B cell (primary cell): ENCODE results near the gene UBAC2. TPM values are rescaled to one million over a fixed set of nuclear protein-coding genes. Genes with fewer than 3 reads are reported as not detected.

Source experiments
- ATAC-seq: fragments of 200-7000 bp; cut with Tn5 transposase; one replicate; pipeline ENCODE4 v1.10.0; 2021; ENCODE audit warnings: low read depth, mild to moderate bottlenecking, moderate number of reproducible peaks, moderate library complexity
- CTCF ChIA-PET: fragments of 350-600 bp; sonication (Branson Sonifier 250); formaldehyde crosslinking; loops from one replicate; lab custom pipeline; 2021; ENCODE audit warnings: antibody characterized with exemption, inconsistent platforms; lab: Charles Lee
- POLR2A ChIA-PET: fragments of 350-600 bp; sonication (Branson Sonifier 250); formaldehyde crosslinking; loops from one replicate; lab custom pipeline; 2021; ENCODE audit warnings: antibody characterized with exemption; lab: Charles Lee
- DNase-seq: peaks from one replicate; pipeline ENCODE4 v3.0.0; 2013
- H2AFZ ChIP-seq: 2 replicates; pipeline ENCODE4 v1.6.1; 2012; ENCODE audit warnings: mild to moderate bottlenecking, low read depth, low read length; ENCODE audit not compliant: insufficient read depth, poor library complexity, severe bottlenecking
- H3K27ac ChIP-seq, 2 donors: 1 replicate in 1 of 2; 2 replicates in 1 of 2; pipeline ENCODE4 v1.5.1; 2012 to 2013; ENCODE audit warnings: low read length in 2 of 2, mild to moderate bottlenecking in 2 of 2, moderate library complexity in 1 of 2
- H3K27me3 ChIP-seq, 4 experiments: fragments of 200-600 bp in 1 of 4; sonication (generic) in 1 of 4; replicated peaks in 1 of 4; 1 replicate in 2 of 4; 2 replicates in 2 of 4; pipeline versions ENCODE4 v1.6.1 to v1.7.0; 2013 to 2016; ENCODE audit warnings: low read length in 3 of 4, mild to moderate bottlenecking in 2 of 4, mixed read lengths in 1 of 4, moderate library complexity in 1 of 4; ENCODE audit not compliant: insufficient read depth in 4 of 4, control insufficient read depth in 3 of 4; ENCODE audit errors: control extremely low read depth in 1 of 4
- H3K36me3 ChIP-seq, 2 experiments: replicated peaks in 1 of 2; 1 replicate in 1 of 2; 2 replicates in 1 of 2; pipeline versions ENCODE4 v1.6.1 to v1.7.1; 2013; ENCODE audit warnings: low read length in 1 of 2; ENCODE audit not compliant: insufficient read depth in 2 of 2, control insufficient read depth in 1 of 2; ENCODE audit errors: control extremely low read depth in 1 of 2, extremely low read depth in 1 of 2
- H3K4me1 ChIP-seq, 2 donors: fragments of 200-600 bp in 1 of 2; sonication (generic) in 1 of 2; 1 replicate in 1 of 2; 2 replicates in 1 of 2; pipeline versions ENCODE4 v1.5.1 to v1.6.1; 2013 to 2017; ENCODE audit warnings: low read length in 2 of 2; ENCODE audit not compliant: control insufficient read depth in 2 of 2, insufficient read depth in 2 of 2
- H3K4me2 ChIP-seq: replicated peaks from 2 replicates; pipeline ENCODE3; 2012; ENCODE audit warnings: mild to moderate bottlenecking, low read depth, low read length; ENCODE audit not compliant: poor library complexity, severe bottlenecking
- H3K4me3 ChIP-seq, 5 experiments: fragments of 200-600 bp in 1 of 5; sonication (generic) in 1 of 5; 1 replicate in 3 of 5; 2 replicates in 2 of 5; pipeline versions ENCODE4 v1.5.1 to v1.7.0; 2011 to 2016; ENCODE audit warnings: low read length in 4 of 5, mild to moderate bottlenecking in 4 of 5, low read depth in 2 of 5, control low read depth in 1 of 5, moderate library complexity in 1 of 5; ENCODE audit not compliant: insufficient read depth in 1 of 5; ENCODE audit errors: control extremely low read depth in 1 of 5, extremely low read depth in 1 of 5
- H3K79me2 ChIP-seq: fragments of 200-600 bp; sonication (generic); one replicate; pipeline ENCODE4 v1.6.0; 2016; ENCODE audit warnings: low read length; ENCODE audit not compliant: control insufficient read depth, insufficient read depth
- H3K9ac ChIP-seq: fragments of 200-600 bp; sonication (generic); 2 replicates; pipeline ENCODE4 v1.6.1; 2017; ENCODE audit warnings: mild to moderate bottlenecking, low read length, moderate library complexity
- H3K9me3 ChIP-seq, 3 donors: one replicate each; pipeline versions ENCODE4 v1.6.1 to v1.7.1; 2013; ENCODE audit warnings: low read length in 2 of 3; ENCODE audit not compliant: control insufficient read depth in 2 of 3, insufficient read depth in 1 of 3; ENCODE audit errors: control extremely low read depth in 1 of 3
- H4K20me1 ChIP-seq: 2 replicates; pipeline ENCODE4 v1.6.0; 2012; ENCODE audit warnings: mild to moderate bottlenecking, low read length; ENCODE audit not compliant: insufficient read depth, control insufficient read depth, poor library complexity, severe bottlenecking
- H3K27ac Mint-ChIP-seq: one replicate; pipeline ENCODE4 v1.8.0; 2021; ENCODE audit warnings: mixed read lengths
- H3K27me3 Mint-ChIP-seq: one replicate; pipeline ENCODE4 v1.8.0; 2021; ENCODE audit warnings: mixed read lengths
- H3K4me1 Mint-ChIP-seq: one replicate; pipeline ENCODE4 v1.8.0; 2021; ENCODE audit warnings: mixed read lengths
- H3K4me3 Mint-ChIP-seq: one replicate; pipeline ENCODE4 v1.8.0; 2021; ENCODE audit warnings: mixed read lengths
- H3K9me3 Mint-ChIP-seq: one replicate; pipeline ENCODE4 v1.8.0; 2022; ENCODE audit warnings: mixed read lengths; ENCODE audit not compliant: insufficient read depth
- EZH2 ChIP-seq: IDR thresholded peaks from 2 replicates; pipeline ENCODE4 v1.6.1; 2012; ENCODE audit warnings: borderline replicate concordance, low read depth, mild to moderate bottlenecking, moderate library complexity, low read length; ENCODE audit not compliant: insufficient read depth, poor library complexity, severe bottlenecking
- WGBS: methylation state at CpG from one replicate; pipeline ENCODE4 v1.1.5; 2013; ENCODE audit warnings: missing lambda C conversion rate; ENCODE audit not compliant: insufficient coverage; 5-methylcytosine and 5-hydroxymethylcytosine counted together
- intact Hi-C: fragments of 100-400 bp; cut with micrococcal nuclease; formaldehyde crosslinking; loops from one replicate; pipeline ENCODE4 v1.10.0; 2022
- polyA plus RNA-seq: library from polyadenylated mRNA; depleted of rRNA; stranded (reverse); fragments of >200 nt; gene quantifications from 2 replicates; pipeline ENCODE4 v1.2.3, GENCODE V29; 2012
- total RNA-seq, 2 donors: library from RNA; stranded (reverse); fragments of 120-200 nt in 1 of 2; gene quantifications; 1 replicate in 1 of 2; 2 replicates in 1 of 2; pipeline versions ENCODE4 v1.2.3 to v1.2.4, GENCODE V29; 2013 to 2022
- TF ChIP-seq, protein P1 (sequence below): fragments of 200-600 bp; IDR thresholded peaks from one replicate; pipeline ENCODE4 v1.8.0; 2022; ENCODE audit warnings: antibody characterized with exemption, mild to moderate bottlenecking

The UBAC2 gene
- total and polyA plus RNA-seq, 2 donors (not counting 1 experiment from before 2014, with no cell fraction given), result 56.3 to 60.8 TPM

DNA sequence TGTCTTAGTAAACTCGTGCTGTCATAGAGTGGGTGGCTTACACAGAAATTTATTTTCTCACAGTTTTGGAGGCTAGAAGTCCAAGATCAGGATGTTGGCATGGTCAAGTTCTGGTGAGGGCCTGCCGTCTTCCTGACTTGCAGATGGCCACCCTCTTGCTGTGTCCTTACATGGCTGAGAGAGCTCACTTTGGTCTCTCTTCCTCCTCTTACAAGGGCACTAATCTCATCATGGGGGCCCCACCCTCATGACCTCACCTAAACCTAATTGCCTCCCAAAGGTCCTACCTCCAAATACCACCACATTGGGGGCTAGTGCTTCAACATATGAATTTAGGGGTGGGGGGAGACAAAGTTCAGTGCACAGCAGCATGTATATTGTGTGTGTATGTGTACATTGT, 71.8 kb downstream of the UBAC2 start:
- H3K27ac ChIP-seq, result peak overlapping the region; percentile 69 to 89
- Mint-ChIP-seq H3K27me3 (no peaks in the 10 kb centered on the region), H3K4me3 (peak overlapping the region; percentile 23), H3K4me1 (peaks cover 71% of the 10 kb centered on the region), H3K27ac (peak overlapping the region; percentile 92), H3K9me3 (no peaks in the 10 kb centered on the region)
- no peak for TF ChIP-seq EZH2
- TF ChIP-seq, protein P1, sequence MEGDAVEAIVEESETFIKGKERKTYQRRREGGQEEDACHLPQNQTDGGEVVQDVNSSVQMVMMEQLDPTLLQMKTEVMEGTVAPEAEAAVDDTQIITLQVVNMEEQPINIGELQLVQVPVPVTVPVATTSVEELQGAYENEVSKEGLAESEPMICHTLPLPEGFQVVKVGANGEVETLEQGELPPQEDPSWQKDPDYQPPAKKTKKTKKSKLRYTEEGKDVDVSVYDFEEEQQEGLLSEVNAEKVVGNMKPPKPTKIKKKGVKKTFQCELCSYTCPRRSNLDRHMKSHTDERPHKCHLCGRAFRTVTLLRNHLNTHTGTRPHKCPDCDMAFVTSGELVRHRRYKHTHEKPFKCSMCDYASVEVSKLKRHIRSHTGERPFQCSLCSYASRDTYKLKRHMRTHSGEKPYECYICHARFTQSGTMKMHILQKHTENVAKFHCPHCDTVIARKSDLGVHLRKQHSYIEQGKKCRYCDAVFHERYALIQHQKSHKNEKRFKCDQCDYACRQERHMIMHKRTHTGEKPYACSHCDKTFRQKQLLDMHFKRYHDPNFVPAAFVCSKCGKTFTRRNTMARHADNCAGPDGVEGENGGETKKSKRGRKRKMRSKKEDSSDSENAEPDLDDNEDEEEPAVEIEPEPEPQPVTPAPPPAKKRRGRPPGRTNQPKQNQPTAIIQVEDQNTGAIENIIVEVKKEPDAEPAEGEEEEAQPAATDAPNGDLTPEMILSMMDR, result no peak
- no peak overlapping the region for H3K9ac ChIP-seq
- intact Hi-C loops, result loop anchor here (5.0 kb wide), 1 partner anchor 965 kb away; no protein-coding TSS in a partner anchor
- 100% methylated on average over 2 of the region's 2 CpGs for WGBS
- H3K4me2 ChIP-seq, result no peak overlapping the region
- no peak overlapping the region for H3K4me3 ChIP-seq
- H3K4me1 ChIP-seq, result peaks cover 53 to 65% of the 10 kb centered on the region in 2 donors
- no peak overlapping the region for H2AFZ ChIP-seq
- ATAC-seq (no peak), DNase-seq (no peak)
- no peaks in the 10 kb centered on the region for H3K27me3 ChIP-seq
- POLR2A ChIA-PET, result interaction anchor here (1.1 kb wide), 1 partner anchor 102 kb away, joined by 5 read pairs; no protein-coding TSS in a partner anchor
- peaks cover 0 to 32% of the 10 kb centered on the region in 2 experiments for H3K36me3 ChIP-seq
- no peaks in the 10 kb centered on the region for H4K20me1 ChIP-seq
- CTCF ChIA-PET, result interaction anchor here (0.6 to 17.1 kb wide), 11 partner anchors 8 to 183 kb away, joined by 3 to 661 read pairs (median 164); partner anchors contain the start of genes GPR183 and UBAC2
- peaks cover 79% of the 10 kb centered on the region for H3K79me2 ChIP-seq
- H3K9me3 ChIP-seq, result peaks cover 0 to 13% (median 5%) of the 10 kb centered on the region in 3 donors

DNA sequence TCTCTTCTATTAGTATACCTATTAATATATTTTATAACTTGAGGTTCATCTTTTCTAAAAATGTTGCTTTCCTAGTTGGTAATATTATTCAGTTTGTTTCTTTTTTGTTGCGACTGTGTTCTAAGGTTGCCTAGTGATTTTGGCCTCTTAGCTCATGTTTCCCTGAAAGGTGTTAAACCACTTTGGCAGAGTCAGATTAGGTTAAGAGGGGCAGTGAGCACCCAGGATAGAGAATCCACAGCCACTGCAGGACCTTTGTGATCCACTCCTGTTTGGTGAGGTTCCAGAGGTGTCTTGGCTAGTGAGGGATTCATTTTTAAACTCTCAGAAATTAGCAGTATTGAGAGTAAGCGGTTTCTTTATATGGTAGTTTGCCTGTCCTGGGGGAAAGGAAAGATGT, 72.5 kb downstream of the UBAC2 start:
- H3K27ac Mint-ChIP-seq, result peak overlapping the region; percentile 66
- ChIA-PET CTCF (interaction anchor here (0.6 to 17.1 kb wide), 7 partner anchors 7 to 166 kb away, joined by 3 to 661 read pairs (median 164); no protein-coding TSS in a partner anchor), POLR2A (no interaction called here)
- Histone ChIP-seq H3K36me3 (peaks cover 0 to 29% of the 10 kb centered on the region in 2 experiments), H3K9ac (no peak overlapping the region), H3K79me2 (peaks cover 79% of the 10 kb centered on the region), H3K4me1 (peaks cover 59 to 72% of the 10 kb centered on the region in 2 donors), H3K4me3 (no peak overlapping the region), H3K27me3 (no peaks in the 10 kb centered on the region), H3K9me3 (peaks cover 0 to 13% (median 5%) of the 10 kb centered on the region in 3 donors), H3K4me2 (no peak overlapping the region), H2AFZ (no peak overlapping the region), H4K20me1 (no peaks in the 10 kb centered on the region), H3K27ac (peak overlapping the region in 1 of 2 donors; percentile 73)
- no peaks in the 10 kb centered on the region for H3K9me3 Mint-ChIP-seq
- peaks cover 77% of the 10 kb centered on the region for H3K4me1 Mint-ChIP-seq
- DNase-seq (no peak), ATAC-seq (no peak)
- 100% methylated on average over 2 of the region's 2 CpGs for WGBS
- no peaks in the 10 kb centered on the region for H3K27me3 Mint-ChIP-seq
- intact Hi-C loops, result loop anchor here (5.0 kb wide), 1 partner anchor 964 kb away; no protein-coding TSS in a partner anchor
- no peak overlapping the region for H3K4me3 Mint-ChIP-seq
- no peak for TF ChIP-seq EZH2
- TF ChIP-seq, protein P1, result no peak
